HepG2 (cell line): ENCODE measurements around the gene TAMM41. TPM values are rescaled to one million over a fixed set of nuclear protein-coding genes. Genes with fewer than 3 reads are reported as not detected.
A peak's percentile ranks its signal among the peaks of the same experiment; 100 is the strongest.

Experiments used
- ATF2 ChIP-seq: sonication (generic); formaldehyde crosslinking; IDR thresholded peaks from 2 replicates; pipeline ENCODE4 v1.4.0; 2020; ENCODE audit warnings: missing genetic modification reagents
- MAZ ChIP-seq, 2 experiments: sonication (generic) in 1 of 2; formaldehyde crosslinking in 1 of 2; IDR thresholded peaks; 2 replicates each; pipeline versions ENCODE4 v1.5.0 to v1.6.1; 2012 to 2020; ENCODE audit warnings: low read depth in 2 of 2, mild to moderate bottlenecking in 2 of 2, borderline replicate concordance in 1 of 2, improper control_type of control experiment in 1 of 2, low read length in 1 of 2, missing genetic modification reagents in 1 of 2, moderate library complexity in 1 of 2
- PHB2 ChIP-seq: fragments of 450-650 bp; IDR thresholded peaks from 2 replicates; pipeline ENCODE4 v1.6.1; 2018; ENCODE audit not compliant: partially characterized antibody
- SALL2 ChIP-seq: sonication (generic); formaldehyde crosslinking; IDR thresholded peaks from 2 replicates; pipeline ENCODE4 v1.8.1; 2023; ENCODE audit warnings: mild to moderate bottlenecking, missing genetic modification reagents, inconsistent platforms
- SMAD3 ChIP-seq: sonication (generic); formaldehyde crosslinking; IDR thresholded peaks from 2 replicates; pipeline ENCODE4 v1.4.0; 2020; ENCODE audit warnings: missing genetic modification reagents
- SOX6 ChIP-seq, 2 experiments: fragments of 450-650 bp in 1 of 2; sonication (generic) in 1 of 2; formaldehyde crosslinking in 1 of 2; IDR thresholded peaks; 2 replicates each; pipeline versions ENCODE4 v1.4.0 to v1.6.1; 2017 to 2020; ENCODE audit warnings: antibody characterized with exemption in 1 of 2, mild to moderate bottlenecking in 1 of 2, missing genetic modification reagents in 1 of 2
- SRF ChIP-seq: IDR thresholded peaks from 2 replicates; pipeline ENCODE4 v1.6.1; 2011; ENCODE audit warnings: mild to moderate bottlenecking, low read depth, low read length, moderate library complexity
- ZFP36 ChIP-seq: fragments of 150-350 bp; IDR thresholded peaks from 2 replicates; pipeline ENCODE4 v1.6.1; 2018; ENCODE audit warnings: borderline replicate concordance, low read length, low read depth; ENCODE audit not compliant: partially characterized antibody
- ZFP37 ChIP-seq: sonication (generic); formaldehyde crosslinking; IDR thresholded peaks from 2 replicates; pipeline ENCODE4 v1.4.0; 2020; ENCODE audit warnings: missing genetic modification reagents, borderline replicate concordance
- ZFP82 ChIP-seq: sonication (generic); formaldehyde crosslinking; IDR thresholded peaks from 2 replicates; pipeline ENCODE4 v1.5.1; 2020; ENCODE audit warnings: mild to moderate bottlenecking, missing genetic modification reagents, borderline replicate concordance
- ZNF101 ChIP-seq: sonication (generic); formaldehyde crosslinking; IDR thresholded peaks from 2 replicates; pipeline ENCODE4 v1.4.0; 2020; ENCODE audit warnings: mild to moderate bottlenecking, low read depth, missing genetic modification reagents, borderline replicate concordance
- ZNF260 ChIP-seq: sonication (generic); formaldehyde crosslinking; IDR thresholded peaks from 2 replicates; pipeline ENCODE4 v1.4.0; 2020; ENCODE audit warnings: missing genetic modification reagents, low read depth, mild to moderate bottlenecking, borderline replicate concordance
- ZNF263 ChIP-seq: sonication (generic); formaldehyde crosslinking; IDR thresholded peaks from 2 replicates; pipeline ENCODE4 v1.4.0; 2020; ENCODE audit warnings: missing genetic modification reagents
- ZNF414 ChIP-seq: sonication (generic); formaldehyde crosslinking; IDR thresholded peaks from 2 replicates; pipeline ENCODE4 v1.5.0; 2020; ENCODE audit warnings: missing genetic modification reagents
- ZNF562 ChIP-seq: sonication (generic); formaldehyde crosslinking; IDR thresholded peaks from 2 replicates; pipeline ENCODE4 v1.8.0; 2022; ENCODE audit warnings: missing genetic modification reagents, borderline replicate concordance
- polyA plus RNA-seq, 8 experiments: library from polyadenylated mRNA; depleted of rRNA in 3 of 8; stranded (reverse) in 7 of 8; unstranded in 1 of 8; fragments of >200 nt; fragmentation: Illumina TruSeq in 4 of 8; extraction: Trizol in 4 of 8; gene quantifications; 2 replicates each; pipeline versions ENCODE4 v1.2.1 to v1.2.3, GENCODE V29; 2011 to 2016; ENCODE audit warnings: low read depth in 4 of 8, missing spikeins in 1 of 8, mixed read lengths in 1 of 8; ENCODE audit not compliant: insufficient read depth in 1 of 8
- total RNA-seq, 5 experiments: library from RNA; depleted of rRNA; stranded (reverse); fragments of >200 nt; fragmentation: Illumina TruSeq; extraction: Trizol; gene quantifications; 2 replicates each; pipeline ENCODE4 v1.2.3, GENCODE V29; 2016; ENCODE audit warnings: low read depth in 1 of 5
- TF ChIP-seq, protein P1 (sequence below): sonication (generic); formaldehyde crosslinking; IDR thresholded peaks from 2 replicates; pipeline ENCODE4 v1.4.0; 2020; ENCODE audit warnings: mild to moderate bottlenecking, missing genetic modification reagents
- TF ChIP-seq, protein P2 (sequence below): sonication (generic); formaldehyde crosslinking; IDR thresholded peaks from 2 replicates; pipeline ENCODE4 v1.5.1; 2020; ENCODE audit warnings: mild to moderate bottlenecking, missing genetic modification reagents, borderline replicate concordance

The TAMM41 gene
- total and polyA plus RNA-seq, 2 of the 13 experiments (the other 11 are each of a cell fraction or from before 2014, with no cell fraction given): 9.9 to 12.2 TPM

DNA sequence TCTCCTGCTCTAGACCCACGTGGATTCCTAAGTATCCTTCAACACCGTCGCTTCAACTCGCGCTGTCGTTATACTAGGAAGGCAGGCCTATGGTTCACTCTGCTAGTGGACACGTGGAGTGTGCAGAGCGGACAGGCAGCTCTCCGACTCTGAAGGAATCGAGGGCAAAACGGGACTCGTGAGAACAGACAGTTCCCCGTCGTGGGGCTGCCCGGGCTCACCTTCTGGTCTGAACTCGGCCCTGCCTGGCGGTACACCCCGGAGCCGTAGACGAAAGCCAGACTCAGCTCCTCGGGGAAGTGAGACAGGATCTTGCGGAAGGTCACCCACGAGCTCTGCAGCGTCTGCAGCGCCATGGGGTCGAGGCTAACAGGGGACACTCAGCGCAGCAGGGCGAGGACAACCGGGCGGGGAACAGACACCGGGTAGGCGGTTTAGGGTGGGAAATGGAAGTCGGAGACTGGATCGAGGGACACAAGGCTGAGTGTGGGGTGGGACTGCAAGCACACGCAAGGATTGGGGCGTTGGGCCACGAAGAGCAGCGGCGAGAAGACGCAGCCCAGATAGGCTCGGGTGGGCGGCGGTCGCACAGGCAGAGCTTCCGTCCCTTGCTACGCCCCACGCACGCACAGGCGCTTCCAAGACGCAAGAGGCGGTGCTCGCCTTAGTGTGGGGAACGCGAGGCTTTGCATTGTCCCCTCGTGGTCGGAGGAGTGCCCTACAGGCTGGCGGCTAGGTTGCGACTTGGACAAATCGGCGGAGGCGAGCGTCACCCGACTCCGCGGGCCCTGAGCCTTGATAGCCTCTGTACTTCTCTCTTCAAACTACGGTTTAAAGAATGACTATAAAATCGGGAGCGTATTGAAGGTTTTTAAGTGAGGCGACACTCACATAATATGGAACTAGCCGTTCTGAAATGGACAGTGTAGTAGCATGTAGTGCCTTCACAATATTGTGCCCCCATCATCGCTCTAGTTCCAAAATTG lies at the start of gene TAMM41 (continued):
- TF ChIP-seq ZNF414 (CRISPR knock-in tag) (no peak; the same call in 1 of the 2 replicates), SMAD3 (peak; percentile 62; the same call in 1 of the 2 replicates), ATF2 (CRISPR knock-in tag) (peak; percentile 67; the same call in 1 of the 2 replicates), ZFP82 (CRISPR knock-in tag) (no peak), SOX6 (IDR thresholded peaks at IDR 0.05) (no peak), SOX6 (CRISPR knock-in tag; IDR thresholded peaks at IDR 0.05) (peak; percentile 83), SRF (no peak), ZFP37 (CRISPR knock-in tag) (peak; percentile 27; the same call in 1 of the 2 replicates), PHB2 (no peak), ZNF562 (CRISPR knock-in tag) (no peak), ZNF260 (CRISPR knock-in tag) (no peak), SALL2 (CRISPR knock-in tag) (peak; percentile 98), MAZ (IDR thresholded peaks at IDR 0.05; ENCODE audit: borderline replicate concordance, low read depth, low read length) (no peak), MAZ (CRISPR knock-in tag; IDR thresholded peaks at IDR 0.05; ENCODE audit: low read depth) (peak; percentile 90), ZFP36 (no peak), ZNF263 (CRISPR knock-in tag) (peak; percentile 44; the same call in 1 of the 2 replicates), ZNF101 (no peak)
- TF ChIP-seq, protein P1, sequence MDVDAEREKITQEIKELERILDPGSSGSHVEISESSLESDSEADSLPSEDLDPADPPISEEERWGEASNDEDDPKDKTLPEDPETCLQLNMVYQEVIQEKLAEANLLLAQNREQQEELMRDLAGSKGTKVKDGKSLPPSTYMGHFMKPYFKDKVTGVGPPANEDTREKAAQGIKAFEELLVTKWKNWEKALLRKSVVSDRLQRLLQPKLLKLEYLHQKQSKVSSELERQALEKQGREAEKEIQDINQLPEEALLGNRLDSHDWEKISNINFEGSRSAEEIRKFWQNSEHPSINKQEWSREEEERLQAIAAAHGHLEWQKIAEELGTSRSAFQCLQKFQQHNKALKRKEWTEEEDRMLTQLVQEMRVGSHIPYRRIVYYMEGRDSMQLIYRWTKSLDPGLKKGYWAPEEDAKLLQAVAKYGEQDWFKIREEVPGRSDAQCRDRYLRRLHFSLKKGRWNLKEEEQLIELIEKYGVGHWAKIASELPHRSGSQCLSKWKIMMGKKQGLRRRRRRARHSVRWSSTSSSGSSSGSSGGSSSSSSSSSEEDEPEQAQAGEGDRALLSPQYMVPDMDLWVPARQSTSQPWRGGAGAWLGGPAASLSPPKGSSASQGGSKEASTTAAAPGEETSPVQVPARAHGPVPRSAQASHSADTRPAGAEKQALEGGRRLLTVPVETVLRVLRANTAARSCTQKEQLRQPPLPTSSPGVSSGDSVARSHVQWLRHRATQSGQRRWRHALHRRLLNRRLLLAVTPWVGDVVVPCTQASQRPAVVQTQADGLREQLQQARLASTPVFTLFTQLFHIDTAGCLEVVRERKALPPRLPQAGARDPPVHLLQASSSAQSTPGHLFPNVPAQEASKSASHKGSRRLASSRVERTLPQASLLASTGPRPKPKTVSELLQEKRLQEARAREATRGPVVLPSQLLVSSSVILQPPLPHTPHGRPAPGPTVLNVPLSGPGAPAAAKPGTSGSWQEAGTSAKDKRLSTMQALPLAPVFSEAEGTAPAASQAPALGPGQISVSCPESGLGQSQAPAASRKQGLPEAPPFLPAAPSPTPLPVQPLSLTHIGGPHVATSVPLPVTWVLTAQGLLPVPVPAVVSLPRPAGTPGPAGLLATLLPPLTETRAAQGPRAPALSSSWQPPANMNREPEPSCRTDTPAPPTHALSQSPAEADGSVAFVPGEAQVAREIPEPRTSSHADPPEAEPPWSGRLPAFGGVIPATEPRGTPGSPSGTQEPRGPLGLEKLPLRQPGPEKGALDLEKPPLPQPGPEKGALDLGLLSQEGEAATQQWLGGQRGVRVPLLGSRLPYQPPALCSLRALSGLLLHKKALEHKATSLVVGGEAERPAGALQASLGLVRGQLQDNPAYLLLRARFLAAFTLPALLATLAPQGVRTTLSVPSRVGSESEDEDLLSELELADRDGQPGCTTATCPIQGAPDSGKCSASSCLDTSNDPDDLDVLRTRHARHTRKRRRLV (CRISPR knock-in tag): no peak
- TF ChIP-seq, protein P2, sequence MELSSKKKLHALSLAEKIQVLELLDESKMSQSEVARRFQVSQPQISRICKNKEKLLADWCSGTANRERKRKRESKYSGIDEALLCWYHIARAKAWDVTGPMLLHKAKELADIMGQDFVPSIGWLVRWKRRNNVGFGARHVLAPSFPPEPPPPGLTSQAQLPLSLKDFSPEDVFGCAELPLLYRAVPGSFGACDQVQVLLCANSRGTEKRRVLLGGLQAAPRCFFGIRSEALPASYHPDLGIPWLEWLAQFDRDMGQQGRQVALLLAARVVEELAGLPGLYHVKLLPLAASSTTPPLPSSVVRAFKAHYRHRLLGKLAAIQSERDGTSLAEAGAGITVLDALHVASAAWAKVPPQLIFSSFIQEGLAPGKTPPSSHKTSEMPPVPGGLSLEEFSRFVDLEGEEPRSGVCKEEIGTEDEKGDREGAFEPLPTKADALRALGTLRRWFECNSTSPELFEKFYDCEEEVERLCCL: no peak
